ENCODE measurements around the gene KRT86.

- TF ChIP-seq CTCF (IDR thresholded peaks at IDR 0.05 in 8 of 11, conservative IDR thresholded peaks at IDR 0.05 in 3 of 11) (no peak), POLR2A (IDR thresholded peaks at IDR 0.05) (no peak)
Measured at GRCh38 chr12:52293926-52294325, 19.5 kb downstream of the KRT86 start.

All from spleen (tissue), 7 donors.